Gastrocnemius medialis (tissue), 4 donors: ENCODE measurements around the gene PEX13.

Experiments
- POLR2A ChIP-seq, 2 donors: fragments of 450-650 bp; IDR thresholded peaks; one replicate each; pipeline ENCODE4 v1.6.1; 2017; ENCODE audit warnings: antibody characterized with exemption in 2 of 2, mild to moderate bottlenecking in 2 of 2, moderate library complexity in 2 of 2
- TF ChIP-seq, protein P1 (sequence below), 5 experiments: fragments of 450-650 bp in 3 of 5; fragments of 200-600 bp in 2 of 5; sonication (generic) in 2 of 5; IDR thresholded peaks in 4 of 5; conservative IDR thresholded peaks in 1 of 5; 1 replicate in 4 of 5; 2 replicates in 1 of 5; pipeline ENCODE4 v1.5.1; 2016 to 2019; ENCODE audit warnings: antibody characterized with exemption in 5 of 5, mild to moderate bottlenecking in 3 of 5, moderate library complexity in 3 of 5

GRCh38 chr2:61013382-61013781 is 4.1 kb upstream of the PEX13 start:
- TF ChIP-seq, protein P1, sequence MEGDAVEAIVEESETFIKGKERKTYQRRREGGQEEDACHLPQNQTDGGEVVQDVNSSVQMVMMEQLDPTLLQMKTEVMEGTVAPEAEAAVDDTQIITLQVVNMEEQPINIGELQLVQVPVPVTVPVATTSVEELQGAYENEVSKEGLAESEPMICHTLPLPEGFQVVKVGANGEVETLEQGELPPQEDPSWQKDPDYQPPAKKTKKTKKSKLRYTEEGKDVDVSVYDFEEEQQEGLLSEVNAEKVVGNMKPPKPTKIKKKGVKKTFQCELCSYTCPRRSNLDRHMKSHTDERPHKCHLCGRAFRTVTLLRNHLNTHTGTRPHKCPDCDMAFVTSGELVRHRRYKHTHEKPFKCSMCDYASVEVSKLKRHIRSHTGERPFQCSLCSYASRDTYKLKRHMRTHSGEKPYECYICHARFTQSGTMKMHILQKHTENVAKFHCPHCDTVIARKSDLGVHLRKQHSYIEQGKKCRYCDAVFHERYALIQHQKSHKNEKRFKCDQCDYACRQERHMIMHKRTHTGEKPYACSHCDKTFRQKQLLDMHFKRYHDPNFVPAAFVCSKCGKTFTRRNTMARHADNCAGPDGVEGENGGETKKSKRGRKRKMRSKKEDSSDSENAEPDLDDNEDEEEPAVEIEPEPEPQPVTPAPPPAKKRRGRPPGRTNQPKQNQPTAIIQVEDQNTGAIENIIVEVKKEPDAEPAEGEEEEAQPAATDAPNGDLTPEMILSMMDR (IDR thresholded peaks at IDR 0.05 in 4 of 5, conservative IDR thresholded peaks at IDR 0.05 in 1 of 5), result no peak
- TF ChIP-seq POLR2A (IDR thresholded peaks at IDR 0.05), result no peak
